PC-9 (cell line): ENCODE data around the gene SLC7A11.

Experiments used
- EZH2 ChIP-seq: fragments of 200-600 bp; sonication (generic); IDR thresholded peaks from 2 replicates; pipeline ENCODE4 v1.8.0; 2017; ENCODE audit warnings: antibody characterized with exemption, low read depth
- TF ChIP-seq, protein P1 (sequence below): fragments of 200-600 bp; sonication (generic); conservative IDR thresholded peaks from 2 replicates; pipeline ENCODE4 v1.6.1; 2017; ENCODE audit warnings: mixed run types, antibody characterized with exemption, mild to moderate bottlenecking, moderate library complexity

DNA sequence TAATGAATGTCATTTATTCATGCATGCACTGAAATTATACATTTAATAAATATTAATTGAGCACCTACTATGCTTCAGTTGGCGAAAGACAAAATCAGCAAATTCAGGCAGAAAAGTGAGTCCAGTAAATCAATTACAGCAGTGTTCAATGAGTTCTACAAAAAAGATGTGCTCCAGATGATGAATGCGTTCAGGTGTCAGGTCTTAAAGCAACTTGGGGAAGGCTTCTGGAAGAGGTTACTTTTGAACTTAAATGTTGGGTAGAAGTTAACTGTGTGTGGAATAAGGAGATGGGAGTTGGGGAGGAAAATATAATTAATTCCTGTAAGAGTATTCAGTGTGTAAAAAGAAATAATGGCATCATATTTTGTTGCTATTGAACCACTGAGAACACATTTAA, 79.0 kb downstream of the SLC7A11 start:
- TF ChIP-seq, protein P1, sequence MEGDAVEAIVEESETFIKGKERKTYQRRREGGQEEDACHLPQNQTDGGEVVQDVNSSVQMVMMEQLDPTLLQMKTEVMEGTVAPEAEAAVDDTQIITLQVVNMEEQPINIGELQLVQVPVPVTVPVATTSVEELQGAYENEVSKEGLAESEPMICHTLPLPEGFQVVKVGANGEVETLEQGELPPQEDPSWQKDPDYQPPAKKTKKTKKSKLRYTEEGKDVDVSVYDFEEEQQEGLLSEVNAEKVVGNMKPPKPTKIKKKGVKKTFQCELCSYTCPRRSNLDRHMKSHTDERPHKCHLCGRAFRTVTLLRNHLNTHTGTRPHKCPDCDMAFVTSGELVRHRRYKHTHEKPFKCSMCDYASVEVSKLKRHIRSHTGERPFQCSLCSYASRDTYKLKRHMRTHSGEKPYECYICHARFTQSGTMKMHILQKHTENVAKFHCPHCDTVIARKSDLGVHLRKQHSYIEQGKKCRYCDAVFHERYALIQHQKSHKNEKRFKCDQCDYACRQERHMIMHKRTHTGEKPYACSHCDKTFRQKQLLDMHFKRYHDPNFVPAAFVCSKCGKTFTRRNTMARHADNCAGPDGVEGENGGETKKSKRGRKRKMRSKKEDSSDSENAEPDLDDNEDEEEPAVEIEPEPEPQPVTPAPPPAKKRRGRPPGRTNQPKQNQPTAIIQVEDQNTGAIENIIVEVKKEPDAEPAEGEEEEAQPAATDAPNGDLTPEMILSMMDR = no peak
- TF ChIP-seq EZH2 = no peak
